Measurements from ENCODE around the gene FAM184B.

Gene FAM184B

DNA sequence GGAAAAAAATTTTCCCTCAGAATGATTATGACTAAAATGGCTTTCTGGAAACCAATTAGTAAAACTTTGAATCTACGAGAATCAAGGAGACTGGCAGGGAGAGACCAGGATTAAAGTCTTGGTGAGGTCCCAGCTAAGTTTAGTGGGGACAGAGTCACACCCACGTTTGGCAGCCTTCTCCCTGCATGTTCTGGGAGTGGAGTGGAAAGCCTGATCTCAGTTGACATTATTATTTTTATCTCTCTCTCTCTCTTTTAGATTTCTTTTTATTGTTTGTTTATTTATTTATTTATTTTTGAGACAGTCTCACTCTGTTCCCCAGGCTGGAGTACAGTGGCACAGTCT, 99.2 kb downstream of the FAM184B start:
- no peak for DNase-seq
- H3K27me3 ChIP-seq = no peaks in the 10 kb centered on the region
- H3K9me3 ChIP-seq = no peaks in the 10 kb centered on the region
- no peak overlapping the region for H3K4me3 ChIP-seq (ENCODE audit: low read depth, low read length)
- TF ChIP-seq, protein P1, sequence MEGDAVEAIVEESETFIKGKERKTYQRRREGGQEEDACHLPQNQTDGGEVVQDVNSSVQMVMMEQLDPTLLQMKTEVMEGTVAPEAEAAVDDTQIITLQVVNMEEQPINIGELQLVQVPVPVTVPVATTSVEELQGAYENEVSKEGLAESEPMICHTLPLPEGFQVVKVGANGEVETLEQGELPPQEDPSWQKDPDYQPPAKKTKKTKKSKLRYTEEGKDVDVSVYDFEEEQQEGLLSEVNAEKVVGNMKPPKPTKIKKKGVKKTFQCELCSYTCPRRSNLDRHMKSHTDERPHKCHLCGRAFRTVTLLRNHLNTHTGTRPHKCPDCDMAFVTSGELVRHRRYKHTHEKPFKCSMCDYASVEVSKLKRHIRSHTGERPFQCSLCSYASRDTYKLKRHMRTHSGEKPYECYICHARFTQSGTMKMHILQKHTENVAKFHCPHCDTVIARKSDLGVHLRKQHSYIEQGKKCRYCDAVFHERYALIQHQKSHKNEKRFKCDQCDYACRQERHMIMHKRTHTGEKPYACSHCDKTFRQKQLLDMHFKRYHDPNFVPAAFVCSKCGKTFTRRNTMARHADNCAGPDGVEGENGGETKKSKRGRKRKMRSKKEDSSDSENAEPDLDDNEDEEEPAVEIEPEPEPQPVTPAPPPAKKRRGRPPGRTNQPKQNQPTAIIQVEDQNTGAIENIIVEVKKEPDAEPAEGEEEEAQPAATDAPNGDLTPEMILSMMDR (IDR thresholded peaks at IDR 0.05; ENCODE audit: low read depth, low read length) = no peak
- H3K36me3 ChIP-seq = no peaks in the 10 kb centered on the region
- no peaks in the 10 kb centered on the region for H3K4me1 ChIP-seq

DNA sequence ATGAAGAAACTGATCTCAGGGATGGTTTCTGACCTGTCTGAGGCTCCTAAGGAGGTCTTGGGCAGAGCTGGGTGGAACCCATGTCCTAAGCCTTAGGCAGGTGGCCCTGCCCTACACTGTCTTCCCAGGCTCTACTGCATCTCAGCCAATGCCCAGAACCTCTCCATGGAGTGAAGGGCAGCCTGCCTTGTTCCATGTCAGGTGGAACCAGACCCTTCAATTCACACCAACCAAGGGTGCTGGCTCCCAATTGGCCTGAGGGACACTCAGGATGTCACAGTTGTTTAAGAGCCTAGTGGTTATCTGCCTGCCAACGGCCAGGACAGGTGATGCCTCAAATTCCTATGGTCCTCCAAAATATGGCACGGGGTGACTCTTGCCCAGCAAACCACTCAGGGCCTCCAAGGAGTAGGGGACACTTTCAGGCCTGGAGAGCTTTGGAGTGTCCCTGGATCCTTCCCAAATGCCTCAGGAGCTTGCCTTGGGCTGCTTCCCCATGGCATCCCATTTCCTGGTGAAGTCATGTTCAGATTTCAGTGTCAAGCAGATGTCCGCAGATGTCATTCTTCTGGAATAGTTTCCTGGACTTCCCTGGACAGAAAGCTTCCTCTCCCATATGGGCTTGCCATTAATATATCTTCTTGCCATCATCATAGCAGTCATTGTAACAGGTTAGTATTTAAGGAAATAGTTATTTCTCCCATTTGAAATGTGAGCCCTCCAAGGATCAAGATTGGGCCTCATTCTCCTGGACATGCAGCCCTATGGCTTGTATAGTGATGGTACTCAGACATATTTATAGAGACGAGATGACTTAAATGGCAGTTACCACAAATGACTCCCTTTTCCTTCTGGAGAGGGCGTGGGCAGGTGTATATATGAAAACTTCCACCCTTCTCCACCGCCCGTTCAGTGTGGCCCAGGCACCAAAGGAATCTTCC, 99.9 kb downstream of the FAM184B start:
- TF ChIP-seq, protein P1 (IDR thresholded peaks at IDR 0.05; ENCODE audit: low read depth, low read length) = no peak

DNA sequence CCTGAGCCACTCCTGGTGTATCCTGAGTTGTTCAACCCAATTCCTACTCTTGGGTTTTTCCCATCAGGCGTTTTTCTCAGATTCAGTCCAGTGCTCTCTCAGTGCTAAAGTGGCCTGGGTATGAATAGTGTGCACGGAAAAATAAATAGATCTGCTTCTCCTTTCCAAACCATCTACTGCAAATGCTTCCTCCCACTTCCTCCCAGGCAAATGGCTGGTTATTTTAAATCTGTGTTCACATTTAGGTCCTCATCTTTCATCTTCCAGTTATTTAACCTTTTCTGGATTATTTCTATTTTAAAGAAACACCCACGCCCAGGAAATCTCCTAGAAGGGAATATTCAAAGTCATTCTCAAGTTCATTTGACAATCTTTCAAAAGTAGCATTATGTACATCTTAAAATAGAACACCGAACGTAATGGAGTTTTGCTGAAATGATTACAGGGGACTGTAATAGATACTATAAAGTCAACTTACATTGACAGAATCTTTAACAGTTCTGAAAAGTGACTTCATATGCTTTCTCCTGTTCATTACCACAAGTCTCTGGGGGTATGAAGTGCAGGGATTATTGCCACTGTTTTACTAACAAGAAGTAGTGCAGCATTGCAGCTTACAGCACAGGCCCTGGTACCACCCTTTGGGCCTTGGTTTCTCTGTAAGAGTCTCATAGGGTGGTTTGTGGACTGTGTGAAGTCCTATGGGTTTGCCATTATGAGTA, 100.7 kb downstream of the FAM184B start:
- DNase-seq = no peak
- TF ChIP-seq, protein P1 (IDR thresholded peaks at IDR 0.05; ENCODE audit: low read depth, low read length) = no peak
- Histone ChIP-seq H3K9me3 (no peaks in the 10 kb centered on the region), H3K4me3 (ENCODE audit: low read depth, low read length) (no peak overlapping the region), H3K4me1 (no peaks in the 10 kb centered on the region), H3K27me3 (no peaks in the 10 kb centered on the region), H3K36me3 (no peaks in the 10 kb centered on the region)

More for the DNA sequence above, 99.9 kb downstream of the FAM184B start:
- no peaks in the 10 kb centered on the region for H3K4me1 ChIP-seq
- DNase-seq = no peak
- H3K27me3 ChIP-seq = no peaks in the 10 kb centered on the region
- H3K4me3 ChIP-seq (ENCODE audit: low read depth, low read length) = no peak overlapping the region
- H3K36me3 ChIP-seq = no peaks in the 10 kb centered on the region
- no peaks in the 10 kb centered on the region for H3K9me3 ChIP-seq

DNA sequence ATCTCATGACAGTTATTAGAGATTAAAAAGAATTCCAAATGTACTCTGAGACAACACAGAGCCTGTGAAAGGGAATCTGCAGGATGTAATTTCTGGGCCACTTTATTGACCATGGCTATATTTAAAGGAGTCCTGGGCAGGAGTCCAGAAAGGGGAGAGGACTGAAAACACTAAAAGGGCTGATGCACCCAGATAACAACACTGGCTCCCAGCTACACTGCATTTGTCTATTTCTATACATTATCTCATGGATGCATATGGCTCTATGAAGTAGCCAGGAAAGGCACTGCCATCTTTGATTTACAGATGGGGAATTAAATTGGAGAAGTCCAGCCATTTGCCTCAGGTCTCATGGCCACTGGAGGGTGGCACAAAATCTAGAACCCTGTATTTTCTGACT, 111.0 kb downstream of the FAM184B start:
- no peaks in the 10 kb centered on the region for H3K27me3 ChIP-seq
- no peaks in the 10 kb centered on the region for H3K36me3 ChIP-seq
- no peak overlapping the region for H3K4me3 ChIP-seq (ENCODE audit: low read depth, low read length)
- TF ChIP-seq, protein P1 (IDR thresholded peaks at IDR 0.05; ENCODE audit: low read depth, low read length) = no peak
- H3K9me3 ChIP-seq = no peaks in the 10 kb centered on the region
- peak; percentile 77 for DNase-seq
- H3K4me1 ChIP-seq = peaks cover 12% of the 10 kb centered on the region

DNA sequence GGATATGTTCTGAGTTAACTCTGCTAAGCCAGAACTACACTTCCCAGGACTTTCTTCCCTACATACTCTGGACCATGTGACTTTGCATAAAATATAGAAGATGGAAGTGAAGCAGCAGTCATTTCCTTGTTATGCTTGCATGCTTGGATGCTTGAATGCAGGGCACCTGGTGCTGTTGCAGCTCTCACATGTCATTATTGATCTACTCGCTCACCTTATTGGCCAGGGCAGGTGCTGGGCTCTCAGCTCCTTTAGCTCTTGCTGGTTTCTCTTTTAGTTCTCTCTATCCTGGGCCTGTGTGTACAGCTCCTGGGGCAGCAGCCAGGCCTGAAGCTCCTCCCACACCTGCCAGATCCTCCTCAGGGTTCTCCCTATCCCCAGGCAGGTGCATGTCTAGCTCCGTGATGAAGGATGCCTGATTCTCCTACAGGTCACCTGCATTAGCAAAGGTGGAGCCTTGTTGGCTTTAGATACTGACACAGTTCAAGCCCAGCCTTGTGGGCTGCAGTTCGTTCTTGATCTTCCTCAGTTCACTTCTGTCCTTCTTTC, 113.7 kb downstream of the FAM184B start:
- H3K4me1 ChIP-seq = peaks cover 17% of the 10 kb centered on the region
- no peak for DNase-seq

More for the DNA sequence above, 113.7 kb downstream of the FAM184B start:
- Histone ChIP-seq H3K9me3 (no peaks in the 10 kb centered on the region), H3K36me3 (no peaks in the 10 kb centered on the region), H3K4me3 (ENCODE audit: low read depth, low read length) (no peak overlapping the region), H3K27me3 (no peaks in the 10 kb centered on the region)
- TF ChIP-seq, protein P1 (IDR thresholded peaks at IDR 0.05; ENCODE audit: low read depth, low read length) = no peak

All from BE2C (cell line).